Neural cell (in vitro differentiated cells): ENCODE data around the gene PDZRN3. TPM values are rescaled to one million over a fixed set of nuclear protein-coding genes. Genes with fewer than 3 reads are reported as not detected.

ENCODE experiments used
- H2AFZ ChIP-seq: fragments of 200-600, 300-800 bp; sonication (generic), shearing (Covaris generic); 2 replicates; pipeline ENCODE4 v1.6.0; 2014; ENCODE audit warnings: low read depth, mild to moderate bottlenecking, antibody characterized with exemption, low read length, moderate library complexity
- H3F3A ChIP-seq: fragments of 200-600 bp; shearing (Covaris generic); 2 replicates; pipeline ENCODE4 v1.6.1; 2016; ENCODE audit warnings: mild to moderate bottlenecking, moderate library complexity, mixed read lengths, antibody characterized with exemption, low read length; ENCODE audit not compliant: insufficient read depth, poor library complexity, severe bottlenecking
- H3K27ac ChIP-seq: fragments of 200-600, 300-800 bp; sonication (generic), shearing (Covaris generic); 2 replicates; pipeline ENCODE4 v1.5.1; 2014; ENCODE audit warnings: mild to moderate bottlenecking, low read length, moderate library complexity
- H3K27me3 ChIP-seq: fragments of 300-800, 200-600 bp; sonication (generic), shearing (Covaris generic); 2 replicates; pipeline ENCODE4 v1.6.0; 2014; ENCODE audit warnings: mild to moderate bottlenecking, low read depth, low read length, moderate library complexity; ENCODE audit not compliant: insufficient read depth
- H3K36me3 ChIP-seq: fragments of 300-800, 200-600 bp; sonication (generic), shearing (Covaris generic); 2 replicates; pipeline ENCODE4 v1.5.1; 2014; ENCODE audit warnings: mild to moderate bottlenecking, antibody characterized with exemption, low read length, moderate library complexity; ENCODE audit not compliant: insufficient read depth
- H3K4me2 ChIP-seq: fragments of 300-800, 200-600 bp; sonication (generic), shearing (Covaris generic); 2 replicates; pipeline ENCODE4 v1.6.0; 2014; ENCODE audit warnings: mild to moderate bottlenecking, low read length
- H3K4me3 ChIP-seq: fragments of 300-800, 200-600 bp; sonication (generic), shearing (Covaris generic); 2 replicates; pipeline ENCODE4 v1.5.1; 2014; ENCODE audit warnings: mild to moderate bottlenecking, low read length, moderate library complexity
- H3K79me2 ChIP-seq: fragments of 200-600 bp; shearing (Covaris generic); replicated peaks from 2 replicates; pipeline ENCODE4 v1.6.0; 2014; ENCODE audit warnings: mild to moderate bottlenecking, low read length, moderate library complexity; ENCODE audit not compliant: insufficient read depth
- H3K9ac ChIP-seq: fragments of 300-800, 200-600 bp; sonication (generic), shearing (Covaris generic); 2 replicates; pipeline ENCODE4 v1.6.1; 2016; ENCODE audit warnings: mild to moderate bottlenecking, low read length, mixed read lengths
- H3K9me2 ChIP-seq: fragments of 200-600 bp; shearing (Covaris generic); 2 replicates; pipeline ENCODE4 v1.6.1; 2016; ENCODE audit warnings: mild to moderate bottlenecking, low read length, mixed read lengths; ENCODE audit not compliant: insufficient read depth
- H3K9me3 ChIP-seq: fragments of 200-600, 300-800 bp; sonication (generic), shearing (Covaris generic); 2 replicates; pipeline ENCODE4 v1.6.1; 2016; ENCODE audit warnings: mild to moderate bottlenecking, mixed run types, low read length, moderate library complexity, mixed read lengths
- H4K20me1 ChIP-seq: fragments of 200-600 bp; shearing (Covaris generic); 2 replicates; pipeline ENCODE4 v1.6.1; 2016; ENCODE audit warnings: mild to moderate bottlenecking, mixed run types; ENCODE audit not compliant: insufficient read depth
- EP300 ChIP-seq: fragments of 450-650 bp; conservative IDR thresholded peaks from 2 replicates; pipeline ENCODE4 v1.6.1; 2014; ENCODE audit warnings: antibody characterized with exemption, mild to moderate bottlenecking, moderate library complexity; ENCODE audit not compliant: poor library complexity, severe bottlenecking
- EZH2 ChIP-seq: fragments of 200-600, 300-800 bp; shearing (Covaris generic), sonication (generic); IDR thresholded peaks from 2 replicates; pipeline ENCODE4 v1.6.1; 2014; ENCODE audit warnings: antibody characterized with exemption, low read length, borderline replicate concordance, mild to moderate bottlenecking; ENCODE audit not compliant: insufficient read depth, poor library complexity, severe bottlenecking
- MXI1 ChIP-seq: fragments of 450-650 bp; conservative IDR thresholded peaks from 2 replicates; pipeline ENCODE4 v1.6.1; 2014; ENCODE audit warnings: antibody characterized with exemption, mild to moderate bottlenecking; ENCODE audit not compliant: poor library complexity, severe bottlenecking
- POLR2AphosphoS5 ChIP-seq: IDR thresholded peaks from 2 replicates; pipeline ENCODE4 v1.6.1; 2012
- RAD21 ChIP-seq: fragments of 450-650 bp; conservative IDR thresholded peaks from 2 replicates; pipeline ENCODE4 v1.6.1; 2014; ENCODE audit warnings: antibody characterized with exemption, mild to moderate bottlenecking, moderate library complexity
- SMC3 ChIP-seq: fragments of 450-650 bp; conservative IDR thresholded peaks from 2 replicates; pipeline ENCODE4 v1.6.1; 2014; ENCODE audit warnings: antibody characterized with exemption, mild to moderate bottlenecking, moderate library complexity; ENCODE audit not compliant: poor library complexity
- TAF1 ChIP-seq: IDR thresholded peaks from 2 replicates; pipeline ENCODE4 v1.6.1; 2012; ENCODE audit warnings: low read depth
- polyA plus RNA-seq: library from polyadenylated mRNA; depleted of rRNA; stranded (reverse); fragments of >200 nt; gene quantifications from 2 replicates; pipeline ENCODE4 v1.2.3, GENCODE V29; 2014
- TF ChIP-seq, protein P1 (sequence below): IDR thresholded peaks from 2 replicates; pipeline ENCODE4 v1.6.1; 2012; ENCODE audit warnings: borderline replicate concordance
- TF ChIP-seq, protein P2 (sequence below): fragments of 450-650 bp; IDR thresholded peaks from 2 replicates; pipeline ENCODE4 v1.5.1; 2014; ENCODE audit warnings: antibody characterized with exemption, mild to moderate bottlenecking, moderate library complexity; ENCODE audit not compliant: poor library complexity, severe bottlenecking

PDZRN3 gene
- polyA plus RNA-seq, 1 donor from 2014 or later: 1.1 TPM

DNA sequence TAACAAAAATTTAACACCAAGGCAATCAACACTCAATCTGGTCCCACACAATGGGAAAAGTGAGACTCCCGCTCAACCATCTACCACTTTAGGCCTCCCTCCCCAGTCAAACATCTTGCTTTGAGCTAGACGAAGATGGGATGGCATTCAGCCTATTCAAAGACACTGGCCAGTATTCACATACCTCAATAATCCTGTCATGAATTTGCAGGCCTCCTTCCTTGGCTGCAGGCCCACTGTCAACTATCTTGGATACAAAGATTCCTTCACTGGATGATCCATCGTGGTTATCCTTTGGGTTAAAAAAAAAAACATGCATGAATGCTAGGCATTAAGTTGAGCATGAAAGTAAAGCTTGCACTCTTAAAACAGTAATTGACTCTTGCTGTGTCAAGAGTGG is 22.6 kb downstream of the PDZRN3 start:
- H2AFZ ChIP-seq: no peak overlapping the region
- H3K79me2 ChIP-seq: no peaks in the 10 kb centered on the region
- no peaks in the 10 kb centered on the region for H3K36me3 ChIP-seq
- no peaks in the 10 kb centered on the region for H3K27me3 ChIP-seq
- H3K27ac ChIP-seq: no peak overlapping the region
- no peaks in the 10 kb centered on the region for H4K20me1 ChIP-seq
- no peak overlapping the region for H3K4me2 ChIP-seq
- no peak overlapping the region for H3K9ac ChIP-seq
- TF ChIP-seq POLR2AphosphoS5: no peak
- TF ChIP-seq EP300: no peak
- TF ChIP-seq, protein P1, sequence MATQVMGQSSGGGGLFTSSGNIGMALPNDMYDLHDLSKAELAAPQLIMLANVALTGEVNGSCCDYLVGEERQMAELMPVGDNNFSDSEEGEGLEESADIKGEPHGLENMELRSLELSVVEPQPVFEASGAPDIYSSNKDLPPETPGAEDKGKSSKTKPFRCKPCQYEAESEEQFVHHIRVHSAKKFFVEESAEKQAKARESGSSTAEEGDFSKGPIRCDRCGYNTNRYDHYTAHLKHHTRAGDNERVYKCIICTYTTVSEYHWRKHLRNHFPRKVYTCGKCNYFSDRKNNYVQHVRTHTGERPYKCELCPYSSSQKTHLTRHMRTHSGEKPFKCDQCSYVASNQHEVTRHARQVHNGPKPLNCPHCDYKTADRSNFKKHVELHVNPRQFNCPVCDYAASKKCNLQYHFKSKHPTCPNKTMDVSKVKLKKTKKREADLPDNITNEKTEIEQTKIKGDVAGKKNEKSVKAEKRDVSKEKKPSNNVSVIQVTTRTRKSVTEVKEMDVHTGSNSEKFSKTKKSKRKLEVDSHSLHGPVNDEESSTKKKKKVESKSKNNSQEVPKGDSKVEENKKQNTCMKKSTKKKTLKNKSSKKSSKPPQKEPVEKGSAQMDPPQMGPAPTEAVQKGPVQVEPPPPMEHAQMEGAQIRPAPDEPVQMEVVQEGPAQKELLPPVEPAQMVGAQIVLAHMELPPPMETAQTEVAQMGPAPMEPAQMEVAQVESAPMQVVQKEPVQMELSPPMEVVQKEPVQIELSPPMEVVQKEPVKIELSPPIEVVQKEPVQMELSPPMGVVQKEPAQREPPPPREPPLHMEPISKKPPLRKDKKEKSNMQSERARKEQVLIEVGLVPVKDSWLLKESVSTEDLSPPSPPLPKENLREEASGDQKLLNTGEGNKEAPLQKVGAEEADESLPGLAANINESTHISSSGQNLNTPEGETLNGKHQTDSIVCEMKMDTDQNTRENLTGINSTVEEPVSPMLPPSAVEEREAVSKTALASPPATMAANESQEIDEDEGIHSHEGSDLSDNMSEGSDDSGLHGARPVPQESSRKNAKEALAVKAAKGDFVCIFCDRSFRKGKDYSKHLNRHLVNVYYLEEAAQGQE: no peak
- no peak for TF ChIP-seq TAF1
- TF ChIP-seq, protein P2, sequence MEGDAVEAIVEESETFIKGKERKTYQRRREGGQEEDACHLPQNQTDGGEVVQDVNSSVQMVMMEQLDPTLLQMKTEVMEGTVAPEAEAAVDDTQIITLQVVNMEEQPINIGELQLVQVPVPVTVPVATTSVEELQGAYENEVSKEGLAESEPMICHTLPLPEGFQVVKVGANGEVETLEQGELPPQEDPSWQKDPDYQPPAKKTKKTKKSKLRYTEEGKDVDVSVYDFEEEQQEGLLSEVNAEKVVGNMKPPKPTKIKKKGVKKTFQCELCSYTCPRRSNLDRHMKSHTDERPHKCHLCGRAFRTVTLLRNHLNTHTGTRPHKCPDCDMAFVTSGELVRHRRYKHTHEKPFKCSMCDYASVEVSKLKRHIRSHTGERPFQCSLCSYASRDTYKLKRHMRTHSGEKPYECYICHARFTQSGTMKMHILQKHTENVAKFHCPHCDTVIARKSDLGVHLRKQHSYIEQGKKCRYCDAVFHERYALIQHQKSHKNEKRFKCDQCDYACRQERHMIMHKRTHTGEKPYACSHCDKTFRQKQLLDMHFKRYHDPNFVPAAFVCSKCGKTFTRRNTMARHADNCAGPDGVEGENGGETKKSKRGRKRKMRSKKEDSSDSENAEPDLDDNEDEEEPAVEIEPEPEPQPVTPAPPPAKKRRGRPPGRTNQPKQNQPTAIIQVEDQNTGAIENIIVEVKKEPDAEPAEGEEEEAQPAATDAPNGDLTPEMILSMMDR: no peak
- no peak for TF ChIP-seq EZH2
- no peak for TF ChIP-seq MXI1
- no peak for TF ChIP-seq RAD21
- no peak for TF ChIP-seq SMC3
- H3K4me3 ChIP-seq: no peak overlapping the region
- no peaks in the 10 kb centered on the region for H3K9me2 ChIP-seq
- no peaks in the 10 kb centered on the region for H3F3A ChIP-seq
- H3K9me3 ChIP-seq: no peaks in the 10 kb centered on the region

DNA sequence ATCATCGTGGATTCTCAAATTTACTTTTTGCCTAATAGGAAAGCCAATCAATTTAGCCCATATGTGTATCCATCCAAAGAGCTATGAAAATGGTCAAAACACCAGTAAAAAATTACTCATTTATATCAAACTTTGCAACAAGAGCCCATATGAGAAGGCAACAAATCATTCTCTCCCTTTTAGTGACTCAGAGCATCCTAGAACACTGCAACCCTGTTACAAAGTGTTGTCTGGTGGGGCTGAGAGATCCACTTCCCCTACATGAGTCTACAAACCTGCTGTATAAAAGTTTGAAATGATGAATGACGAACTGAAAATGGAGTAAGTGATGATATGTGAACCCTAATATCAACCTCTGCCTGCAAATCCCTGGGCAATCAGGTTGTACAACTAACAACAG is 23.3 kb downstream of the PDZRN3 start:
- Histone ChIP-seq H3K9me2 (no peaks in the 10 kb centered on the region), H3F3A (no peaks in the 10 kb centered on the region), H3K9me3 (no peaks in the 10 kb centered on the region), H2AFZ (no peak overlapping the region), H3K4me3 (no peak overlapping the region), H4K20me1 (no peaks in the 10 kb centered on the region), H3K36me3 (no peaks in the 10 kb centered on the region), H3K9ac (no peak overlapping the region), H3K27ac (no peak overlapping the region), H3K4me2 (no peak overlapping the region), H3K79me2 (no peaks in the 10 kb centered on the region), H3K27me3 (no peaks in the 10 kb centered on the region)
- TF ChIP-seq, protein P1: no peak
- TF ChIP-seq RAD21 (no peak), TAF1 (no peak), POLR2AphosphoS5 (no peak), EP300 (no peak), MXI1 (no peak), EZH2 (no peak), SMC3 (no peak)
- TF ChIP-seq, protein P2: no peak
